GM10266 (cell line): ENCODE data around the gene TMEM120B.

Source experiments
- DNase-seq: peaks from one replicate; pipeline ENCODE4 v3.0.0; 2012; ENCODE audit errors: extremely low spot score
- CTCF ChIP-seq: IDR thresholded peaks from 2 replicates; pipeline ENCODE4 v1.5.1; 2012; ENCODE audit warnings: mild to moderate bottlenecking, low read depth; ENCODE audit not compliant: control insufficient read depth, insufficient read depth; ENCODE audit errors: missing control alignments

The TMEM120B gene

DNA sequence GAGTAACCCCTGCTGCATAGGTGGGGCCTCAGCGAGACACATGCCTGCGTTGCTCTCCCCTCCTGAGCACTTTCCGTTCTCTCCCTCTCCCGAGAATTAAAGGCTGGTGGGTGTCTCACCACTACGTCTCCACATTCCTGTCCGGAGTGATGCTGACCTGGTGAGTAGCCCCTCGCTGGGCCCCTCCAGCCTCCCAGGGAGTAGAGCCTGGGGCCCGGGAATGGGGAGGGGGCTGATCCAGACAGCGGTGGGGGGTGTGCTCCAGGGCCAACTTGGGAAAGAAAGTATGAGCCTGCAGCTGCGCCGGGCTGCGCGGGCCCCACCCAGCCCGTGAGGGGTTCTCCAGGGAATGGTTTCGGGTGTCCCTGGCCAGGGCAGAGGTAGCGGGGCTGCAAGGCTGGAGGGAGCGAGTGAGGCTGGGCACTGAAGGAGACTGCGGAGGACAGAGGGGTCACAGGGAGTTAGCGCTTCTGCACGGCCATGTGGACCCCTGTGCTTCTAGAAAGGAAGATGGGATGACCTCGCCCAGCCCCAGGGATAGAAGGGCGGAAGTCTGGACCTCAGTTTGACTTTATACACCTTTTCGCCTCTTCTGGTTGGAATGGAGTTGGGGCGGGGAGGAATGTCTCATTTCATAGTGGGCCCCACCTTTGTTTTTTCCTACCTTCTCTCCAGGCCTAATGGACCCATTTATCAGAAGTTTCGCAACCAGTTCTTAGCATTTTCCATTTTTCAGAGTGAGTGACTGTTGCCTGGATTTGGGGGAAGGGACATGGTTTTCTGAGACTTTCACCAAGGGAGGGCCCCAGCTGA, 58.5 kb downstream of the TMEM120B start:
- no peak for DNase-seq
- TF ChIP-seq CTCF: no peak

- TF ChIP-seq CTCF: peak; percentile 94
- DNase-seq: peak; percentile 93
Measured at GRCh38 chr12:121773011-121773777, 60.6 kb downstream of the TMEM120B start.

GRCh38 chr12:121774968-121775474, 62.5 kb downstream of the TMEM120B start:
- DNase-seq: no peak
- TF ChIP-seq CTCF: no peak

GRCh38 chr12:121775501-121775900, 62.9 kb downstream of the TMEM120B start:
- no peak for TF ChIP-seq CTCF
- DNase-seq: no peak

DNA sequence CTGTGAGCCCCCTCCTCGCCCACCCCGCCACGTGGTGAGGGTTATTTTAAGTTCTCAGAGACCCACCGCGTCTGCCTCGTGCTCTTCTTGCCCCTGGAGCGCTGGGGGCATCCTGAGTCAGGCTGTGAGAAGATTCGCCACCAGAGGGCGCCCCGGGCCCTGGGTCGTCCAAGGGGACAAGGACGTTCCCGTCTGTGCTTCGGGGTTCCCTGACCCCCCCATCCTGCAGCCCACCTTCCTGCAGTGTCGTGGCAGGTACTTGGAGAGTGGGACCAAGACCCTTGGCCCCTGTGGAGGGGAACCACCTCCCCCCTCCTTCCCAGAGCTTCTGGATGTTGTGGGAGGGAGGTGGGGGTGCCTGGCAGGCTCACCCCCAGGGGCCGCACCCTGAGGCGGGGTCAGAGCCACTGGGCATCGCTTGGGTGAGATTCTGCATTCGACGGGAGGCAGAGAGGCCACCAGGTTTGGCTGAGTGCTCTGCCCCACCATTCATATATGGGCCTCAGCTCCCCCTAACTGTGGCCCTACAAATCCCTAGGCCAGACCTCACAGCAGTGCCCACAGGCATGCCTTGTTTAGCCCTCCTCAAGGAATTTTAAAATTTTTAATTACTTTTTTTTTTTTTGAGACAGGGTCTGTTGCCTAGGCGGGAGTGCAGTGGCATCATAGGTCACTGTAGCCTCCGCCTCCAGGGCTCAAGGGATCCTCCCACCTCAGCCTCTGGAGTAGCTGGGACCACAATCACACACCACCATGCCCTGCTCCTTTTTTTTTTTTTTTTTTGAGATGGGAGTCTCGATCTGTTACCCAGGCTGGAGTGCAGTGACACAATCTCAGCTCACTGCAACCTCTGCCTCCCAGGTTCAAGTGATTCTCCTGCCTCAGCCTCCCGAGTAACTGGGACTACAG, 63.9 kb downstream of the TMEM120B start:
- peak; percentile 87 for TF ChIP-seq CTCF

GRCh38 chr12:121778567-121779421, 66.2 kb downstream of the TMEM120B start:
- no peak for TF ChIP-seq CTCF
- DNase-seq: no peak

More for the DNA sequence above, 63.9 kb downstream of the TMEM120B start:
- peak; percentile 89 for DNase-seq
